HG03135 (cell line): ENCODE measurements around the gene BACE2.

ENCODE experiments used
- ATAC-seq: cut with Tn5 transposase; IDR thresholded peaks from one replicate; pipeline ENCODE4 v1.9.1; 2021; ENCODE audit warnings: mild to moderate bottlenecking, moderate library complexity; ENCODE audit not compliant: unreplicated experiment

The BACE2 gene

DNA sequence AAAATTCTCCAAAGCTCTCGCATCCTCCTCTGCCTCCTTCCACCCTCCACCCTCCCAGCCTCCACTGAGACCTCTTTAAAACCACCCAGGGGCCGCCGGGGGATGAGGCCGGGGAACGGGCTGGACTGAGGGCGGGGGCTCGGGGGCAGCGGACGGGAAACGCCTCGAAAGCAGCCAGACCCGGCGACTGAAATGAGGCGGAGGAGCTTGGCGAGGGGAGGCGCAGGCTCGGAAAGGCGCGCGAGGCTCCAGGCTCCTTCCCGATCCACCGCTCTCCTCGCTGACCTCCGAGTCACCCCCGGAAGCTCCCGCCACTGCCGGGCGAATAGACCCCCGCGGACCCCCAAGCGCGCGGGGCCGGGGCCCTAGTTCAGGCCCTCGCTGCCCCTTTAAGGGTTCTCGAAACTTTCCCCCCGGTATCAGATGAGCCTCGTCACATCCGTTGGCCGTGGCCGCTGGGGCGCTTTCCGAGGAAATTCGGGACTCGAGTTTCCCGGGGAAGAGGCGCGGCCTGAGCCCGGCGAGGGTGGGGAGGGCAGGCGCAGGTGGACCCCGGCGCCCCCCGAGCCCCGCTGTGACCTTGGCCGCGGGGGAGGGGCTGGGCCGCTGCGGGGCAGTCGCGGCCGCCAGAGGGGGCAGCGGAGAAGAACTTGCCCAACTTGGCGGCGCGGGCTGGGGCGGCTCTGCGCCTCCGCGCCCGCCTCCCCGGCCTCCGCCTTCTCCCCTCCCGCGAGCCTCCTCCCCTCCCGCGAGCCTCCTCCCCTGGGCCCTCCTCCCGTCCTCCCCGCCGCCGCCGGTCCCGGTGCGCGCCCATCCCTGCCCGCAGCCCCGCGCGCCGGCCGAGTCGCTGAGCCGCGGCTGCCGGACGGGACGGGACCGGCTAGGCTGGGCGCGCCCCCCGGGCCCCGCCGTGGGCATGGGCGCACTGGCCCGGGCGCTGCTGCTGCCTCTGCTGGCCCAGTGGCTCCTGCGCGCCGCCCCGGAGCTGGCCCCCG lies at the start of gene BACE2:
TSS of gene BACE2 (plus strand) at position 813 of the 995 bp plus-strand sequence. CDS start at position 917, 104 bp downstream.
- no peak for ATAC-seq

DNA sequence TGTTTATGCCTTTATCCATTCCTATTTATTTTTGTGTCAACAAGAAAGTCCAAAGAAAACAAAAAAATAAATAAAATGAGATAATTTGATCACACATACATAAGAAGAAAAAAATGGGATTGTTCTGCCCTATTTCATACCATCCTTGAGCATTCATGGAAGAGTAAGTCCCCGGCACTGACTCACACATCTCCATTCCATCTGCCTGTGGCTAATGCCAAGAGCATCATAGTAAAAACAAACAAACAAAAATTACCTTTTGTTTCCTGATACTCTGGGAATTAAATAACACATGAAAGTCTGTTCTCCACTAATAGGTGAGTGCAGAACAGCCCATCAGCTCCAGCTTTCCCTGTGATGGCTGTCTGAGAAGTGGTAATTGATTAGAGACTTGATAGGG lies 48.1 kb upstream of the BACE2 start:
- ATAC-seq = no peak

DNA sequence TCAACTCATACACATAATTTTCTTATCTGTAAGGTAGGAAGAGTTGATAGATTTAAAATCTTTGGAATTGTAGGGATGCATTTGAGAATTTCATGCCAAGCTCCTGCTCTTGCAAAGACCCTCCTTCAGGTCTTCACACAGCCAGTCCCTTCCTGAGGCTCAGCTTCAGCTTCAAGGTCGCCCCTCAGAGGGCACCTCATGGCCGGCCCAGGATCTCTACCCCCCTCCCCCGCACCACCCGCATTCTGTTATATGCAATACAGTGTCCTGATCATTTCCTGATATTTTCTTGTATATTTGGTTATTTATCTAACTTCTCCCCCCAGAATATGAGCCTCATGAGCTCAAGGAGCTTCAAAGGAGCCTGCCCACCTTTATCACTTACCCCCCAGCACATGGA lies 47.0 kb upstream of the BACE2 start:
- no peak for ATAC-seq

DNA sequence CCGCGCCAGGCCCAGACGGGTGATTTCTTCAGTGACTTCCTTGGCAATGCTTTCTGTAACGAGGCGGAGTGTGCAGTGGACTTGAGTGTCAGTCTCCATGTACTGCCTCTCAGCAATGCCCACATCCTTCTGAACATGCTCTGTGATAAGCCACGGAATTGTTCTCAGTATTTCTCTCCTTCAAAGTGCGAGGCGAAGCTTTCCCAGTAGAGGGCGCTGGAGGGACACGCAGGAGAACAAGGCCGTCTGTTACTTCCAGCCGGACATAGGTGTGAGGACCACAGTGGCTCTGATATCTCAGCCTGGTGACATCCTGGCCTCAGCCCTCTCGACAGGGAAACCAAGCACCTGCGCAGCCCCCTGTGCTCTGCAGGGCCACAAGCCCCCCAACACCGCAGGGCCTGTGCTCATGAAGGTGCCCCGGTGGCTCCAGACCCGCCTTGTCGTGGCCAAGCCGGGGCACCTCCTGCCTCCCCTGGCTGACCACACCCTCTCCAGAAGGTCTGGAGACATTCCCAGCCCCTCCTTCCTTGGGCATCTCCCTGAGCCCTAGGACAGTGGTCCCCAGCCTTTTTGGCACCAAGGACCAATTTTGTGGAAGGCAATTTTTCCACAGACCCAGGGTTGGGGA lies 46.1 kb upstream of the BACE2 start:
- no peak for ATAC-seq

DNA sequence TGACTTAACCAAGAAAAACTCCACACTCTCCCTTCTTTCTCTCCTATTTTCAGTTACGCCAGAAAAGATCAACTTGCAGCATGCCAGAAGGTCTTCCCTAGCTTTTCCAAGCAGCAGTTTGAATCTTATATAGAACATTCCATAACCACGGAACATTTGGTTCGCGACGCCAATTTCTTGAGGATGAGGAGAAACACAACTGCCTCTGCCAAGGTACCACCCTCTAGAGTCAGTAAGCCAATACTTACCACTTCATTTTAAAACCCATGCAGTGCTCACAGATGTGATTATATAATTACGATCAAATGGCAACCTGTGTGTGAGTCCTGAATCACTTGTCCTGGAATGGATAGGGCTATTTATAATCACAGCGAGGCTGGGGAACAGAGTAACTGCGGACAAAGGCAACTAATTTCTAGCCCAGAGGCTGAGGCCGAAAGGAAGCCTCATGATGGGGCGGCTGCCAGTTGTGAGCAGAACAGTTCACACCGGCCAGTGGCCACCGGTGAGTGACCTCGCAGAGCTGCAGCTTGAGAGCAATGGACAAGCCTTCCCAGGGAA lies 43.2 kb upstream of the BACE2 start:
- no peak for ATAC-seq

DNA sequence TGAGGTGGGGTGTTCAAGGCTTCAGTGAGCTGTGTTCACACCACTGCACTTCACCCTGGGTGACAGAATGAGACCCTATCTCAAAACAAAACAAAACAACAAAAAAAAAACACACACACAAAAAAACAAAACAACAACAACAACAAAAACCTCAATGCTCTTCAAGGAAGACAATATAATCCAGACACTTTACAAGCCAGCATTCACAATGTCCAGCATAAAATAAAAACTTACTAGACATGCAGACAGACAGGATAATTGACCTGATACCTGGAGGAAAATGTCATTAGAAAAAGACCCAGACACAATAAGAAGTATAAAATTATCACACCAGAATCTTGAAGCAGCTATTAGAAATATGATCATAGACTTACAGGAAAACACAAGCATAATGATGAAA lies 39.0 kb upstream of the BACE2 start:
- ATAC-seq = no peak

DNA sequence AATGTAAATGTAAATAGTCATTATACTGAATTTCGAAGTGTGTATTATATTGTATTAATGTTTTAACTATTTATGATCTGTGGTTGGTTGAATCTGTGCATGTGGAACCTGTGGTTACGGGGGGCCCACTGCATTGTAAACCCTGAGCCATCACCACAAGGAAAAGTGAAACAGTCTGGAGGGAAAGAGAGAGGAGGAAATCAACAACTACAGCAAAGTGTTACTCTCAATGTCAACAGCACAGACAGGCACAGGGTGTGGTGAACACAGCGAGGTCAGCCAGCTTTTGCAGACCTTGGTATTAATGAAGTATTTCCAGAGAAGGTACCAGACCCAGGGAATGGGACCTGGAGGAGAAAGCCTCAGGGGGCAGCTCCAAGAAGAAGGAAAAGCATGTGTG lies 37.1 kb upstream of the BACE2 start:
- no peak for ATAC-seq

DNA sequence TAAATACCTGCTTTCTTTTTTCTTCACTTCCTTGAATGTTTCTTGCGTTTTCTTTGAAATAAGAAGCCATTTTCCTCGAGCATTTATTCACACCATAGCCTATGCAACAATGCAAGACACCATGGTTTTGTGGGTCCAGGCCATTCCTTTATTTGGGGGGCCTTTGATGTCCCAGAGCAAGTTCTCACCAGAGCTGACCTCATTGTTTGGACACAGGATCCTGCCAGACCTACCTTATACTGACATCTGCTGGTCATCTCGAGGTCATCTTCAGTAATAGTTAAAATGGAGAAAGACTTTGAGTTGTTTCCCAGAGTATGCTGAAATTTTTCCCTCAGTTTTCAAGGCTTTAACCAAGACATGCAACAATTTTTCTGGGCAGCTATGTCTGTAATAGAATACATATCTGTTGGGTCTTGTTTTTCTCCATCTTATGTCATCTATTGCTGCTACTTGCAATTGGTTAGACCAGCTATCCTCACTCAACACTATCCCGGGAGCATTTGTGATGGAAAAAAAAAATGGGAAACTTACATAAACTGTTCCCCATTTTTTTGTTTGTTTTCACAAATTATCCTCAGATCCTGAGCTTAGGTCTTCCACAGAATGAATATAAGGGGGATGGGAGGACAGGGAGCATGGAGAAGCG lies 34.0 kb upstream of the BACE2 start:
- ATAC-seq = no peak

DNA sequence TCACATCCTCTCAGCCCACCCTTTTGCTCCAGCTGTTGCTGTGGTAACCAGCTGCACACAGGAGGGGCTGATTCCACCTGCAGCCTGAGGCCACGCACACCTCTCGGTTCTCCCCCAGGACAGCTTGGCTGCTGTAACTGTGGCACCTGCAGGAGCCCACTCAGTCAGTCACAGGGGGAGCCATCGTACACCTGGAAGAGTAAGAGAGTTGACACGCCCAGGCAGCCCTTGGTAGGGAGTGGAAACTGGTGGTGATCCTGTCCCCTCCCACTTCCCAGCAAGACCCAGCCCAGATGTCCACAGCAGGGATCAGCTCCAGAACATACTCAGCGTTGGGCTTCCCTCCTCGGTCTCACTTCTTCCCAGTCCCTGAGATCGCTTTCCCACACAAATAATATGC lies 32.2 kb upstream of the BACE2 start:
- ATAC-seq = no peak

DNA sequence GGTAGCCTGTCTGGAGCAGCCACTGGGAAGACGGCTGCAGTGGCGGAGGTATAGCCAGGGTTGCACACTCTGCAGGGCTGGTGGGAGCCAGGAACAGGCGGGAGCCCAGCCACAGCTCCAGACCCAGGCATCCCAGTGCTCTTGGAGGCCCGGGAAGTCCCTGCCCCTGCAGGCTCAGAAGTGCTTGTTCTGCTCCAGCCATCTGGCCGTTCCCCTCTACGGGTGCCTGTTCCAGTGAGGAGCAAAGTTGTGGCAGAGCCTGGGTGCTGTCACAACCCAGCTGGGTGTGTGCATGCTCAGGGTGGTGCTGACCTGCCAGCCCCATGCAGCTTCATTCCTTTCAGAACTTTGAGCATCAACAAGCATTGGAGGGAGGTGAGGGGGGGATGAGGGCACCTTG lies 31.7 kb upstream of the BACE2 start:
- ATAC-seq = no peak

DNA sequence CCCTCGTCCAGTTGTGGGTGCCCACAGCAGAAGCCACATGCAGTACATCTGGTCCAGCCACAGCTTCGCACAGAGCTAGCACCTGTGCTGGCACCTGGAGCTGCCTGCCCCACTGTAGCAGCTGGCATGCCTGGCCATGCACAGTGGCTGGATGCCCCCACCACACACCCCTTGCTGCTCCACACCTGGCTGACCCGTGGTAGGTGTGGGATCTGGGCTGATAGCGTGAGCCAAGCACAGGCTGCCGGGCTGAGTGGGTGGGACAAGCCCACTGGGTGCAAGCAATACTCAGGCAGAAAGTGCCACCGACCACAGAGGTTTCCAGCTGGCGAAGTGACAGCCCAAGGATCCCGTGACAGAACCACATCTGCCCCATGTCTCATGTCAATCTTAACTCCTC lies 30.6 kb upstream of the BACE2 start:
- no peak for ATAC-seq

DNA sequence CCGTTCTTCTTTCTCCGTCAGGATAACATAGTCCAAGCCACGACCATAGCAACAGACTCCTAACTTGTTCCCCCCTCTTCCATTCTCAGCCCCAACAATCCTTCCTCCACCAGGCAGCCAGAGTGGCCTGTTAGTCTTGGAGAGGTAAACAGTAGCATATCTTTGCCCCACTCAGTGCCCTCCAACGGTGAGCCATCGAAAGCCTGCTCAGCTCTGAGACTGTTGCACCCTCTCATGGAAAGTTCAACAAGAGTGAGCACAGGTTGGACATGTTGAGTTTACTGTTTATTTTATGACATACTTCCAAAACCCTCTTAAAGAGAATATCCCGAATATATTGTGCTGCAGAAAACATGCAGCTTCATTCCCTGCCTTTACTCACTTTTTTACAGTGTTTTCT lies 30.1 kb upstream of the BACE2 start:
- no peak for ATAC-seq

DNA sequence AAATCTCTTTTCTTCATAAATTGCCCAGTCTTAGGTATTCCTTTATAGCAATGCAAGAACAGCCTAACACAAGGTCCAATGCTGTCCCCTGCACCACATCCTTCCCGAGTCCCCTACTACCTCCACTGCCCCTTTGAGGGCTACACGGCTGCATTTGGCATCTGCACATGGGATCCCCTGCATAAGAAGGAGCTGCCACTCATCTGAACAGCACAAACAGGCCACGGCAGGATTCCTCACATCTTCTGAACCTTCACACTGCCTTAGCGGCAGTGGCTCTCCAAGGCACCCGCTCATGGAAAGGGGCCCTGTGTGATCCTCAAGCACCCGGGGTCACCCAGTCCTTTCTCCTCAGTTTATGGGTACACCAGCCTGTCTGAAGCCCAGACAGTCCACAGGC lies 29.2 kb upstream of the BACE2 start:
- ATAC-seq = no peak

DNA sequence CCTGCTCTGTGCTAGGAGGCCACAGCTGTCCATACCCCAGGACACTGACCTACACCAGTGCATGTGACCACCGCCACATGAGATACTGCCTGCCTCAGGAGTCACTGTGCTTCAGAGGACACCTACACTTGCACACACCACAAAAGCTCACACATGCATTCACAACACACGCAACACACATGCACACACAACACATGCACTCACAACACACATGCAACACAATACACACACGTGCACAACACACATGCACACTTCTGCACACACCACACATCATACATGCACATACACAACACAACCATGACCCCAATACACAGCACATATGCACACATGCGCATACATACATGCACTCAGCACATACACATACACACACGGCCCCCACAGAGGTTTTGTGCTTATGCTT lies 28.7 kb upstream of the BACE2 start:
- ATAC-seq = no peak

DNA sequence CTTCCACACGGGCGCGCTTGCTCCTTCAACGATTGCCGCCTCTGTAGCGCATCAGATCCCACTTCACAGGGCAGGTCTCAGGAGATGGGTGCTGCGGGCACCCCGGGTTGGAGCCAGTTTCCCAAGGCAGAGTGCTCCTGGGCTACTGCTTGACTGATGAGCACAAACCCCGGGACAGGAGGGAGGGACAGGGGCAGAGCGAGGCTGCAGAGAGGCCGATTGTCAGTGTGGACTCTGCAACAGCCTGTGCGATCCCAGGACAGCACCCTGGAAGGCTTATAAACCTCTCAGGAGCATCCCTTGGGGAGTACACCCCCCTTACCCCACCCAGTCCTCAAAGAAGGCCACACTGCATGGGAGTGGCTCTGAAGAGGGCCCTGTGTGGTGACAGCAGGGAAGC lies 28.0 kb upstream of the BACE2 start:
- no peak for ATAC-seq

DNA sequence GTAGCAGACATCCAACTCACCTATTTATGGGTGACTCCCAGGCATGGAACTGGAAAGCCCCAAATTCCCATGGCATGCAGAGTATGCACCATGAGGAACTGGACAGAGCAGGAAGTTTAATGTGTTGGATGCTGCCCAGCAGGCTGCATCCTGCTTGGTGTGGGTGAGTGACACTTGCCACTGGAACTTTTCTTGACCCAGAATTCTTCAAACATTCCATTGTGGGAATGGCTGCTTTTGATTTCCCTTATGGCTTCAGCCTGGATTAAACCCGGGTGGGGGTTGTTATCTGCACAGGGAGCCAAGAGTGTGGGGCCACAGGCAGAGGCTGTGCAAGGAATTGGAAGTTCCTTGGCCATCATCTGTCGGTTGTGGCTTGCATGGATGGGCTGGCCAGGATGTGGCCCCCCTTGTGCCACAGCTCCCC lies 26.9 kb upstream of the BACE2 start:
- ATAC-seq = no peak

DNA sequence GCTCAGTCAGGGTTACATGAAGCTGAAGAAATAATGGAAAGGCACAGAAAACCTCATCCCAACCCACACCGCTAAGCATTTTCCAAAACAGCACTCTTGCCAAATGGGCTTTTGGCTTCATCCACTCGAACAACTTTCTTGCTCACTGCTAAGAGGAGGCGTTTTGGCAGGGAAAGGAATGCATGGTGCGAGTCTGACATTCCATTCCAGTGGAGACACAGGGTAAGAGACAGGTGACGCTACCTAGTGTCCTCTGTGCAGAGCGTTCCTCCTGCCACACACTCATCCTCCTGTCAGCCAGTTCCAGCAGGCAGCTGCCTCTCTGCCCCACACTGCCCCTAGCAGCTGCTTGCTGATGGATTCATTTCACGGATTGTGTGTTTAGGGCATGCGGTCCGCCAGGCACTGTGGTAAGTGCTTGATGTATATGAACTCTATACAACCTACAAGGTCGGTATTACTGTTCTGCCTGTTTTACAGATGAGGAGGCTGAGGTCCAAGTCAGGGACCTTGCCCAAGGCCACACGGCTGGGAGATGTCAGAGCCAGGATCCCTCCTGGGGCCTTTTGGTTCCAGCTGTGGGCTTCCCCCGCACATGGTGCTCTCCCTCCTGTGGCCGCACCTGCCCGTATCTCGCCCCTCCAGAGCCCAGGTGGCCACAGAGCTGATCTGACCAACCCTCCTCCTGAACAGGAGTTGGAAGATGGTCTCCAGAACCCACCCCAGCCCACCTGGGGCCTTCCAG lies 25.7 kb upstream of the BACE2 start:
- ATAC-seq = no peak

DNA sequence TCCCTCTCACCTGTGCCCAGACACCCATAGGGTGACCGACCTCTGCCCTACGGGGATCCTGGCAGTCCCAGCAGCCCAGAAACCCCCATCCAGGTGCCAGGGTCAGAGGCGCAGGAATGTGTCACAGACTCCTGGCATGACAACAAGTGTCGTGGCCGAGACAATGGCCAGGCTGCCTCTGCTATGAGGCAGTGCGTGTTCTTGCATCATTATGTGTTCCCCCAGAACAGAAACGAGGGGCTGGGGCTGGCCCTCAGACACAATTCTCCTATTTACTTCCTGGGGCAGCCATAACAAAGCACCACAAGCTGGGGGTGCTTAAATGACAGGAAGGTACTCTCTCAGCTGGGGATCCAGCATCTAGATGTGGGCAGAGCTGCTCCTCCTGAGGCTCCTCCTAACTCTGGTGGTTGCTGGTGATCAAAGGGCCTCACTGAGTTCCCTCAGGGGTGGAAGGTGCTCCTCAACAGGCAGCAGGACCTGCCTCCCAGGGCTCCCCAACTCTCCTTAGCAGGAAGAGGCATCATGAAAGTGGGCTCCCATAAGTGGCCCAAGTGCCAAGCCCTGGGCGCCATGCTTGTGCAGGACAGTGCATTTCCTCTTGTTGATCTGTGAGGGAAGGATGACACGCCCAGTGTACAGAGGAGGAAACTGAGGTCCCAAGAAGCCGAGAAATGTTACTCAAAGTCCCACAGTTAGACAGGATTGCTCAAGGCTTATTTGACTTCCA lies 24.2 kb upstream of the BACE2 start:
- ATAC-seq = no peak

DNA sequence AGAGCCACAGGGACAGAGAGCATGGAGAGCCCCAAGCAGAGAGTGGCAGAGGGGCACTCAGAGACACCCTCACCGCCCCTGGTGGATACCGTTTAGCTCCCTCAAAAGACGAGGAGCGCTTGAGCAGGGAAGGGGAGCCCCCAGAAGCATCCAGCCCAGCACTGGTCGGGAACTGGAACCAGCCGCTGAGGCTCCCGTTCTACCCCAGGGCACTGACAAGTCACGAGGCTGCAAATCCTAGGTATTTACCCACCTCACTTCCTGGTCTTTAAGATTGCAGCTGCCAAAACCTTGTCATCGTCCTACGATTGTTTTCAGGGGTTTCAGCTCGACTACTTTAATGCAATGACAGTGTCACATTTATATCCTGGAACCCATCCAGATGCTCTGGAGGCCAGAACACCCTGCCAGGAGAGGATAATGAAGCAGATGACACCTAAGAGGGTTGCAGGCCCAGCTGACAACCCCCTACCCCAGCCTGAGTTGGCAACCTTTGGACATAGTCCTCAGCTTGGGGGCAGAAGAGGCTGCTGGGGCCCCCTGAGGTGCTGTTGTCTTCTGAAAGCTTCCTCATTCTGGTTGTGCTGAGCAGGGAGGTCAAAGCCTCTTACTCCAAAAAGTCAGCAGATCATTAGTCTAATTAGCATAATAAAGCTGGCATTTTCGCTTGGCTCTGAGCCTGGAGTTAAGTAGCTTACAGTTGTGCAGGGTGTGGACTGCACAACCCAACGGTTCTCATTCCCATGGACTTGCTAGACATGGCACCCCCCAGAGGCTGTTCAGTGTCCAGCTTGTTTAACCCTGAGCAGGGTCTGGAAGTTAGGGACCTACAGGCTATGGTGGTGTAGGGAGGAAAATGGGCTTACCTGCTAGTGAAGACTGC lies 20.6 kb upstream of the BACE2 start:
- no peak for ATAC-seq
